HG03196 (cell line): ENCODE data around the gene TMEM256.

Experiments used
- ATAC-seq: cut with Tn5 transposase; IDR thresholded peaks from one replicate; pipeline ENCODE4 v1.9.1; 2021; ENCODE audit not compliant: unreplicated experiment

The TMEM256 gene

DNA sequence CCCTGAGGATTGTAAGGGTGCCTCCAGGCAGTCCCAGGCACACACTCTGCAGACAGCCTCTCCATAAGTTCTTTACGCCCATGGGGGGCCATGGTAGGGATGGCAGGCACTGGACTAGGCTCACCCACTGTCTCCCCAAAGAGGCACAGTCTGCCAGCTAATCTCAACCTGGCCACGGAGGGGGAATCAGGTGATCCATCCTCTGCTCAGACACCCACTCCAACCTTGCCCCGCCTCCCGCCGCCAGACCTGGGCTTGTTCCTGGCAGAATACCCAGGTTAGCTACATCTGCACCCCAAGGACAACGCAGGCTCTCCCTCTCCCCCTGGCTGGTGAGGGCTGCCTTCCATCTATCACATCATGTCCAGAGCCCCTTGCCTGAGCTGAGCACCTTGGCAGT lies 5.0 kb upstream of the TMEM256 start:
- ATAC-seq = no peak

GRCh38 chr17:7408252-7408727 lies 4.4 kb upstream of the TMEM256 start:
- no peak for ATAC-seq

DNA sequence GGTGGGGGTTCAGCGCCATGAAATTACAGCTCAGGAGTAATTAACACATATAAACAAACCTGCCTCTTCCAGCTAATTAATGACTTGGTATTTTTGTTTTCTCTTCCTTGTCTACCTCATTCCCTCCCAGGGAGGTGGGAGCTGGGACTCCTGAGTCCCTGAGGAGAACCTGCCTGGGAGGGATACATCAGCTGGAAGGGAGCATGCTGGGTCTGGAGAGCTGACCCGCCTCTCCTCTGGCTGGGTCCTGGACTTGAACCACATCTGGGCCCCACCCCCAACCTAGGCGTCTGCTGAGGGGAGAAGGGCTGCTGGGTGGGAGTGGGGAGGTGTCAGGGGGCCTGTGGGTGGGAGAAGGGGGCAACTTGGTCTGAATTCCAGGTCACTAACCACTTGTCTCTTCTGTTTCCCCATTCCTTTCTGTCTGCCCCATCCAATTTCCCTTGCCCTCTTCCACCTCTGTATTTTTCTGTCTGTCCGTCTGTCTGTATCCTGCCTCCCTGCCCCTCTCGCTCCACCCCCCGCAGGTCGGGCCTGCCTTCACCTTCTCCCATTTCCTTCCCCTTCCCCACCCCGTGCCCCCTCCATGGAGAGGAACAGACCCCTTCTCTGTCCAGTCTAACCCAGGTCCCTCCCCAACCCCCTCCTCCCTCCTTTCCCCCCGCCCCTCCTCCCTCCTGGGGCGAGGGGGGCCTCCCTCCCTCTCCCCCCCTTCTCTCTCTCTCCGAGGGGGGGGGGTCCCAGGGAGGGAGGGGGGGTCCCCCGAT lies 3.8 kb upstream of the TMEM256 start, which contains the start of gene NLGN2:
Gene NLGN2, plus strand, starts transcription at position 361 of the 767 bp plus-strand sequence. CDS start 411 bp downstream, outside the sequence.
- ATAC-seq = no peak

DNA sequence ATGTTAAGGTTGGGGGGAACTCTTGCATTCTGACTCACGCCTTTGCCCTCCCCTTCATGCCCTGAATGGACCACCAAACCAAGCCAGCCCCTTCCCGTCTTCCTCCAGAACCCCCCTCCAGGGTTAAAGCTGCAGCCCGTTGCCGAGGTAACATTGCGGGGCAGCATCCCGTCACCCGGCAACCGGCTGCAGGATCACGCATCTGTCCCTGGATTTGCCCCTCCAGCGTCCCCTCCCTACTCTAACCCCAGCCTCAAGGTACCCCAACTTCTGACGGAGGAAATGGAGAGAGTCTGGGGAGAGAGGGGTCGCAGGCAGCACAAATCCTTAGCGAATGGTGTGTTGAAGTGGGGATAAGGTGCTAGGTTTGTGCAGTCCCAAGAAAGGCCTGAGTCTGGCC lies 3.2 kb upstream of the TMEM256 start:
- no peak for ATAC-seq

GRCh38 chr17:7406235-7406825 lies 2.4 kb upstream of the TMEM256 start:
- no peak for ATAC-seq

GRCh38 chr17:7405350-7406234 lies 1.7 kb upstream of the TMEM256 start:
- ATAC-seq = no peak

DNA sequence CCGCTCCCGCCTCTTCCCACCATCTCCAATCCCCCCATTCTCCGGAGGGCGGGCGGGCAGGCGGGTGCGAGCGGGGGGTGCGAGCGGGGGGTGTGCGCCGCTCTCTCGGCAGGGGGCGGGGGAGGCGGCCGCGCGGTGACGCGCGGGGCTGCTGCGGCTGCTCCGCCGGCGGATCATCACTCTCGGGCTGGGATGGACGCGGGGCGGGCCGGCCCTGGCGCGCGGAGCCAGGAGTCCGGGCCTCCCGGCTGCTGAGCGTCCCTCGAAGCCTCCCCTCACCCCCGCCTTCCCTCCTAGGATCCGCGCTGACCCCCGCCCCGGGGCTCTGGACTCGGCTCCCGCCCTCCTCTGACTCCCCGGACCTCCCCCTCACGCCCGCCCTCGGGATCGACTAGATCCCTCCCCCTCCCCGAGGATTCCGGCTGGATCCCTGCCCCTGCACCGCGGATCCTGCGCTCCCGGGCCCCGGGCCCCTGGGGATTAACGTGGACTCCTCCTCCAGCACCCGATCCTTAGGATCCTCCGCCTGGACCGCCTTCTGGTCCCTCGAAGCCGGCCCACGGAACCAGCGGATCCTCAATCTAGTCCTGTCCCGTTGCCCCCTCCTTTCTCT lies 946 bp upstream of the TMEM256 start:
- peak; percentile 9 for ATAC-seq

- ATAC-seq = peak; percentile 5
These were observed 245 bp downstream of the TMEM256 start for GRCh38 chr17:7403727-7403976.

DNA sequence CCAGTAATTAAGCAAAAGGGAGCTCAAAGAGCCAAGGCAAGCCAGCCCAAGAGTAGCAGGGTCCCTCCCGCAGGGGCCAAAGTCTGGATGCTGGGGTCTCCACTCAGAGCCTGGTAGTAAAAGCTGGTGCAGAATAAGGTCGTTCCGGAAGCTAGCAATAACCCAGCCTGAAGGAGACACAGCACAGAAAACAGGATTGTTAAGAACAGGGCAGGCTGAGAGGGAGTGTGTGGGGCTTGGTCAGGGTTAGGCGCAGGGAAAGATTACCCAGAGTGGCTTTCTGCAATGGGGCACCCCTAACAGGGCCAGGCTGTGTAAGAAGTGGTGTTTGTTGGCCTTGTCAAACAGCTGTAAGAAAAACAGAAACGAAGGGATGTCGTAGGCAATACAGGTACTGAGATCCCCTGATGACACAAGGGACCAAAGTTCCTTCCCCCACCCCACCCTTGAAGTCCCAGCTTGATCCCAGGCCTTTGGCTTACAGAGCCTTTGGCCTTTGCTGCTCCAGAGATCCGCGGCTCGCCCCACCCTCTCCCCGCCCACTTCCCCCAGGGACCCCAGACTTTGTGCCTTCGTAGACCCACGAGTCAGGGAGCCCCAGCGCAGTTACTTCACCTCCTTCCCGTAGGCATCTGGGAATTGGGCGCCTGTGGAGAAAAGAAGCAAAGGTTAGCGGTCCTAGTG lies 712 bp downstream of the TMEM256 start:
- peak; percentile 15 for ATAC-seq

GRCh38 chr17:7398612-7399011 lies 5.3 kb downstream of the TMEM256 start:
- ATAC-seq = no peak

DNA sequence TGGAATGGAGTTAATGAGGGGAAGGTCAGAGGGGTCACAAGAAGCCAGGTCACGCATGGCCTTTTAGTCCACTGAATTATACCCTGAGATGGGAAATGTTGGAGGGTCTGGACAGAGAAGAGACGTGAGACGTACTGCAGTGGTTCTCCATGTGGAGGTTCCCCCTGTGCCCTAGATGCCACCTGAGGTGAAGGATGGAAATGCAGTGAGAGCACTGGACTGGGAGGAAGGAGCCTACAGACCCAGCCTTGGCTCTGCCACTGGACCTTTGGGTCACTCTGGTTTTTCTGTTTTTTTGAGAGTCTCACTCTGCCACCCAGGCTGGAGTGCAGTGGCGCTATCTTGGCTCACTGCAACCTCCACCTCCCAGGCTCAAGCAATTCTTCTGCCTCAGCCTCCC lies 7.8 kb downstream of the TMEM256 start:
- ATAC-seq = no peak

DNA sequence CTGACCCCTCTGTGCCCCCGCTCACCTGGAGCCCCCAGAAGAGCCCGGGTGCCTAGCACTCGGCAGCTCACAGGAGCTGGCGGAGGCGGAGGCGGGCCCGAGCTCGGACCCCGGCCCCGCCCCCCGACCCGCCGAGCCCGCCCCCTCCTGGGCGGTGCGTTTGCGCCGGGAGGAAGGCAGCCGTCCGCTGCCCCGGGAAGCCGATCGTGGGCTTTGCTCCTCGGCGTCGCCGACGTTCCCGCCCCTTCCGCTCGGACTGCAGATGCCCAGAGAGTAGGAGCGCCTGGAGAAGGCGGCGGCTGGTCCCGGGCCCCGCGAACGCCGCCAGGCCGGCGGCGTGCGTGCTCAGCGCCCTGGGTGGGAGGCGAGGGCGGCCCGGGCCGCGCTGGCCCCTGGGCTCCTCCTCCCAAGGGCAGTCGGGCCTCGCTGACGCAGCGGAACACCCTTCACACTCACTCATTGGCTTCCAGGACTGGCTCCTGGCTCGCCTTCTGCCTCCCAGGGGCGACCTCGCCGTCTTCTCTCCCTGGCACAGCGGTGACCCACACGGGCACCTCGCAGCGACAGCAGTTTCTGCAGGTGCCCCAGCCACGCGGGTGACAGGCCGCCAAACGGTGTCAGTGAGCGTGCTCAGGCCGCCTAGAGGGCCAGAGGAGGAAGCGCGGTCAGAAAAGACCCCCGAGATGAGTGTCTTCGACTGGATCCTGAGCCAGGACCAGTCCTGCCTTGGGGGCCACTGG lies 9.3 kb downstream of the TMEM256 start, which contains the start of gene PLSCR3:
Gene PLSCR3, minus strand, starts transcription at position 74 of the 740 bp plus-strand sequence. CDS start 415 bp downstream, outside the sequence.
- peak; percentile 75 for ATAC-seq

DNA sequence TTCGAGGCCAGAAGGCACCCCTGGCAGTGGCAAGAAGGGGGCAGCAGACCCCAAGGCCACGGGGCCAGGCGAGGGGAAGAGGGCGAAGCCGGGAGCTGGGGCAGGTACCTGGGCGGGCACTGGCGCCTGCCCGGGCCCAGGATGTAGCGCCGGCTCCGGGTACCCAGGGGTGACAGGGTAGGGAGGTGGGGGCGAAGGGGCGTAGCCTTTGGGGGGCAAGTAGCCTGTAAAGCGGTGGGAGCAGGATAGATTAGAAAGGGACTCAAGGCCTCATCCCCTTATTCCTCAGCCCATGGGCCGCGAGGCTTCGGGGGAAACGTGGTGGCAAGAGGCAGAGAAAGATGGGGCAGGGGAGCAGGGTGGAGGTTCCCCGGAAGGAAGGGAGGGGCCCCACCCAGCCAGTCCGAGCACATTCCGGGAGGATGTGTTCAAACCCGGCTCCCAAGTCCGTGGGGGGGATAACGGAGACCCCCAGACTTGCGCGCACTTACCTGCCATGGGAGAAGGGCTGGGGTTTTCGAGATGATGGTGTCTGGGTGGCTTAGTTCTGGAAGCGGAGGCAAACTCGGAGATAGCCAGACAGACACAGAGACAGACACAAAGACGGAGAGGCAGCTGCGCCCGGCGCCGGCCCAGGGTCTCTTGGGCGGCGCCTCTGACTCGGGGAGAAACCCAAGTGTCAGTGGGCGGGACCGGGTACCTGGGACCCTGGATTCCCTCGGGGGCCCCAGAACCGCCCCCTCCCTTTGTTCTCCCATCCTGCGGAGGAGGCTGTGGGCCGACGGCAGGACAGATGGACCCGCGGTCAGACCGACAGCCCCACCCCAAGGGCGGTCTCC lies 10.1 kb downstream of the TMEM256 start:
- ATAC-seq = peak; percentile 40

GRCh38 chr17:7392696-7393612 lies 10.9 kb downstream of the TMEM256 start:
- ATAC-seq = no peak

GRCh38 chr17:7391307-7391706 lies 12.6 kb downstream of the TMEM256 start:
- ATAC-seq = no peak

DNA sequence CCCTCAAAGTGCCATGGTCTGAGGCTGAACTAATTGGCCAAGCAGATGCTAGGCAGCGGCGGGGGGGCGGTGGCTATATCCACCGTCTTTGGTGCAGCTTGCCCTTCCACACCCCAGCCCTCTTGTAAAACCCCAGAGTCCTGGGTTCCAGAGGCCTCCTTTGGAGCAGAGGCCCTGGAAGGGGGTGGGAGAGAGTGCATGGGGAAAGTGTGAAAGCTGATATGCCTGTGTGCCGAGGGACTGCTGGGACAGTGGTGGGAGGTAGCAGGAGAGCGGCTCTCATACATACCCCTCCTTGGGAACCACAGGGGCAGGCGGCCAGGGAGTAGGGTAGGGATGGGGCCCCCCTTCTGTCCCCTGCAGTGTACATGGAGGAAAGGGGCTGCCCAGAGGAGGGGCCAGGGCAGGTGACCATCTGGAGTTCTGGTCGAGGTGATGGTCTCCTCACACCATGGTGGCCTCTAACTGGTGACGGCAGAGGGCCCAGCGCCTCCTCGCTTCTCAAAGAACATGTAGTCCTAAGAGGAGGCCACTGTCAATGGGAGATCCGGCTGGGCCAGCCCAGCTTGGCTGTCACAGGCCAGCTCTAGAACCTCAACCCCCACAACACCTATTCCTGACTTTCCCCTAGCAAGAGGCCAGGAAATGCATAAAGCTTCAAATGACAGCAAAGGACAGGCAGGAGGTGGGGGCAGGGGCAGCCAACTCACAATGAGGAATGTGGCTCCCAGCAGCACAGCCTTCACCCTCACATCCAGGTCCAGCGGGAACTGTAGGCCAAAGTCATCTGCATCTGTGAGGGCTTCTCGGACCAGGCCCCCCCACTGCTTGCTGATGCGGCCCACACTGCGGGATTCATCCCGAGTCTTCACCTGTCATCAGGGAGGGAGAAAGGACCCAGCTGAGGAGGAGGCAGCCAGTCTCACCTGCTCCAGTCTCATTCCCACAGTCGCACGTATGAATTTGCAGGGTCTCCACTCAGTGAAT lies 13.7 kb downstream of the TMEM256 start:
- ATAC-seq = no peak

GRCh38 chr17:7388856-7389255 lies 15.0 kb downstream of the TMEM256 start:
- no peak for ATAC-seq
